Activated naive CD8-positive, alpha-beta T cell treated with anti-CD3 and anti-CD28 coated beads for 36 hours (primary cell): ENCODE data around the gene TRIM32. TPM values are rescaled to one million over a fixed set of nuclear protein-coding genes. Genes with fewer than 3 reads are reported as not detected.

ENCODE experiments used
- DNase-seq: peaks from one replicate; pipeline ENCODE4 v3.0.0; 2021
- H3K27ac Mint-ChIP-seq: one replicate; pipeline ENCODE4 v1.8.0; 2022; ENCODE audit warnings: mild to moderate bottlenecking, moderate library complexity, mixed read lengths
- H3K27me3 Mint-ChIP-seq: one replicate; pipeline ENCODE4 v1.8.0; 2022; ENCODE audit warnings: mild to moderate bottlenecking, mixed read lengths
- H3K36me3 Mint-ChIP-seq: one replicate; pipeline ENCODE4 v1.8.0; 2021; ENCODE audit warnings: mild to moderate bottlenecking, mixed read lengths
- H3K4me1 Mint-ChIP-seq: one replicate; pipeline ENCODE4 v1.8.0; 2021; ENCODE audit warnings: mixed read lengths
- H3K4me3 Mint-ChIP-seq: one replicate; pipeline ENCODE4 v1.8.0; 2022; ENCODE audit warnings: mild to moderate bottlenecking, moderate library complexity, mixed read lengths
- H3K9me3 Mint-ChIP-seq: one replicate; pipeline ENCODE4 v1.8.0; 2022; ENCODE audit warnings: mixed read lengths
- total RNA-seq, 2 experiments: library from RNA; stranded (reverse); gene quantifications; one replicate each; pipeline ENCODE4 v1.2.3, GENCODE V29; 2021

Gene TRIM32
- total RNA-seq, 2 experiments from 2014 or later: 11.1 to 13.7 TPM

GRCh38 chr9:116661037-116661954, 25.8 kb upstream of the TRIM32 start:
- Mint-ChIP-seq H3K27me3 (no peaks in the 10 kb centered on the region), H3K36me3 (no peaks in the 10 kb centered on the region), H3K9me3 (peaks cover 1% of the 10 kb centered on the region), H3K27ac (no peak overlapping the region), H3K4me1 (no peaks in the 10 kb centered on the region), H3K4me3 (no peak overlapping the region)
- DNase-seq: no peak

DNA sequence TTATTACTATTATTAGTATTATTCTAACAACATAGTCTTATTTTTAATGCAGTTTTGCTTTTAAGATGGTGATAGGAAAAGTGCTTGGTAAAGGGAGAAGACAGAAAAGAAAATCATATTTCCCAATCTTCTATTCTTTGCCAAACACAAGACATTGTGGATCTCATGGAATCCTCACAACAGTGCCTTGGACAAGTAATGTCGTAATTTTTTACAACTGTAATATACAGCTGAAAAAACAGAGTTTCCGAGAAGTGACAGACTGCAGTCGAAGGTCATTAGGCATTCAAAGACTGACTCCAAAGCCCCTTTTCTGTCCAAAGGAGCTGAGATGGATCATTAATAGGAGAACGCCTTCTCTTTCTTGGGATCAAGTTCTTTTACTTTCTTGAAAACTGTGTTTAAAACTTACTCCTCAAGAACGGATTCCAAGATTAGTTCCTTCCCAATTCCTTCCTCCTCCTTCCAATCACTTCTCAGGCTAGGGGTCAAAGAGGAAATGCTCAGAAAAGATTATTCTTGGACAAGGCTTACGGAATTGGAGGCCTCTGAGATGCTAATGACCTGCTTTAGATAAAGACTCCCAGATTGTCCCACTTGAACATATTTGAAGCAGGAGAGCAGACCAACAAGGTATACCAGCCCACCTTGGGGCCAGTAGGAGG, 24.3 kb upstream of the TRIM32 start:
- peaks cover 1% of the 10 kb centered on the region for H3K9me3 Mint-ChIP-seq
- no peaks in the 10 kb centered on the region for H3K36me3 Mint-ChIP-seq

DNA sequence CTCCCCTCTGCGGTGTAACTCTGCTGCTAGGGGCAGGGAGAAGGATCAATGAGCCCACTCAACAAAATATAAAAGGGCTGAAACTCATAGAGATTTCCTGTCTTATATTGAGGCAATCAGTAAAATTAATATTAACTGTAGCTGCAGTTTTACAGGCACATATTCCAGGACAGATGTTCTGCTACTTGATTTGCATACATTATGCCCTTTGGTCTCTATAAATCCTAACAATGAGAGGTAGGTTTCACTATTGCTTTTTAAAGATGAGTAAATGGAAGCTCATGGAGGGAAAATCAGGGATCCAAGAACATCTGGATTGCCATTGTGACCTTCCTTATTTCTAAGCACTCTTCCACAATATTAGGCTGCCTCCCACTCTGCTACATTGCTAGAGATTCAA, 23.5 kb upstream of the TRIM32 start:
- Mint-ChIP-seq H3K4me1 (no peaks in the 10 kb centered on the region), H3K4me3 (no peak overlapping the region), H3K9me3 (peaks cover 1% of the 10 kb centered on the region), H3K36me3 (no peaks in the 10 kb centered on the region), H3K27ac (no peak overlapping the region), H3K27me3 (no peaks in the 10 kb centered on the region)
- no peak for DNase-seq

More for the DNA sequence above, 24.3 kb upstream of the TRIM32 start:
- DNase-seq: no peak
- Mint-ChIP-seq H3K4me3 (no peak overlapping the region), H3K27me3 (no peaks in the 10 kb centered on the region), H3K27ac (no peak overlapping the region), H3K4me1 (no peaks in the 10 kb centered on the region)

DNA sequence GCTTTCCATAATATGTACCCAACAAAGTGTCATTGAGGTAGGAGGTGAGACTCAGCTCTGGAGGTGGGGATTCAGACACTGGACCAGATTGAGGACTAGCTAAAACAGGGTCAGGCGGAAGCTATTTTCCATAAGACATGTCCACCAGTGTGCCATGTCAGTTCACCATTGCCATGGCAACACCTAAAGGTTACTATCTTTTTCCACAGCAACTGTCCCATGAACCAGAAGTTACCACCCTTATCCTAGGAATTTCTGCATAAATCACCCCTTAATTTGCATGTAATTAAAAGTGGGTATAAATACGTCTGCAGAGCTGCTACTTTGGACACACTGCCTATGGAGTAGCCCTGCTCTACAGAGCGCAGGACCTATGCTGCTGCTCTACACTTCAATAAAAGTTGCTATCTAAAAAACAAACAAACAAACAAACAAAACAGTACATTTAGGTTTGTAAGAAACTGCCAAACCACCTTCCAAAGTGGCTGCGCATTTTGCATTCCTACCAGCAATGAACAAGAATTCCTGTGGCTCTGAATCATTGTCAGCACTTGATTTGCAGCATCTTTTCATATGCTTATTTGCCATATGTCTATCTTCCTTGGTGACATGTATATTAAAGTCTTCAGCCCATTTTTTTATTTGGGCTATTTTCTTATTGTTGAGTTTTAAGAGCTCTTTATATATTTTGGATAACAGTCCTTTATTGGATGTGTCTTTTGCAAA, 18.0 kb upstream of the TRIM32 start:
- H3K27me3 Mint-ChIP-seq: no peaks in the 10 kb centered on the region
- H3K27ac Mint-ChIP-seq: no peak overlapping the region
- peaks cover 8% of the 10 kb centered on the region for H3K9me3 Mint-ChIP-seq
- DNase-seq: no peak
- H3K36me3 Mint-ChIP-seq: peaks cover 13% of the 10 kb centered on the region
- no peak overlapping the region for H3K4me3 Mint-ChIP-seq
- H3K4me1 Mint-ChIP-seq: no peaks in the 10 kb centered on the region

DNA sequence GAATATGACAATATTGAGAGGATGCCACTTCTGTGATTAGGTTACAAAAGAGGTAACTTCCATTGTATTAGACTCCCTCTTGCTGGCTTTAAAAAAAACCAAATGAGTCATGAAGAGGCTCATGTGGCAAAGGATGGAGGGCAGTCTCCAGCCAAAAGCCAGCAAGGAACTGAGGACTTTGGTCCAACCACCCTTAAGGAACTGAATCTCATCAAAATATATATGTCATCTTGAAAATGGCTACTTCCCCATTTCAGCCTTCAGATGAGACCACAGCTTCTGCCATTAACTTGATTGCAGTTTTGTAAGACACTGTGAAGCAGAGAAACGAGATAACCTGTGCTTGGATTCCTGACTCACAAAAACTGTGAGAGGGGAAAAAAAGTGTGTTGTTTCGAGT, 15.5 kb upstream of the TRIM32 start:
- Mint-ChIP-seq H3K4me1 (no peaks in the 10 kb centered on the region), H3K36me3 (peaks cover 23% of the 10 kb centered on the region), H3K9me3 (peaks cover 12% of the 10 kb centered on the region), H3K27me3 (no peaks in the 10 kb centered on the region), H3K4me3 (no peak overlapping the region), H3K27ac (no peak overlapping the region)
- no peak for DNase-seq

- DNase-seq: no peak
- Mint-ChIP-seq H3K36me3 (peaks cover 27% of the 10 kb centered on the region), H3K4me3 (no peak overlapping the region), H3K4me1 (no peaks in the 10 kb centered on the region), H3K9me3 (peaks cover 12% of the 10 kb centered on the region), H3K27ac (no peak overlapping the region), H3K27me3 (no peaks in the 10 kb centered on the region)
These were observed 13.7 kb upstream of the TRIM32 start for GRCh38 chr9:116673375-116673774.

DNA sequence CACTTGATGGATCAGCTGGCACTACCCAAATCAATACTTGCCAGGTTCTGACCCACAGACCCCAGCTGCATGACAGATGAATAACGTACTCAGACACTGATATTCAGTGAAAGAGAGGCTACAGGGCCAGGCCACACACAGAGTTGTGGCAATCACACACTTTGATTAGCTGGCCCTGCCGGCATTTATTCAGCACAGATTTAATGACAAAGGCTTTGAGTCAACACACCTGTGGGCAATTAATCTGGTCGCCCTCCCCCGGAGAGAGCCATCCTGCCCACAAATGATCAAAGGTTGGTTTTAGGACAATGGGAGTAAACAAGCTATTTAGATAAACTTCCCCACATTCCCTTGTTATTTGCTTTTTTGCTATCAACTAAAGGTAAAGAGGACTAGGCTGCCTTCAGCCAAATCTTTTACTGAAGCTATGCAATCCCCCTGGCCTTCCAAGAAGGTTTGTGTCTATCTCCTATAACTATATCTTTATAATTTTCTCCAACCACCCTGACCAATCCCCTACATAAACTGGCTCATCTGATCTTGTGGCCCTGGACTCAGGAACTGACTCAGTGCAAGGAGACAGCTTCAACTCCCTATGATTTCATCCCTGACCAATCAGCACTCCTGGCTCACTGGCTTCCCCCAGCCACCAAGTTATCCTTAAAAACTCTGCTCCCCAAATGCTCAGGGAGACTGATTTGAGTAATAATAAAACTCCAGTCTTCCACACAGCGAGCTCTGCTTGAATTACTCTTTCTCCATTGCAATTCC, 12.7 kb upstream of the TRIM32 start:
- no peaks in the 10 kb centered on the region for H3K4me1 Mint-ChIP-seq
- H3K36me3 Mint-ChIP-seq: peaks cover 27% of the 10 kb centered on the region
- H3K4me3 Mint-ChIP-seq: no peak overlapping the region
- DNase-seq: no peak
- H3K27ac Mint-ChIP-seq: no peak overlapping the region
- H3K9me3 Mint-ChIP-seq: peaks cover 12% of the 10 kb centered on the region
- no peaks in the 10 kb centered on the region for H3K27me3 Mint-ChIP-seq

DNA sequence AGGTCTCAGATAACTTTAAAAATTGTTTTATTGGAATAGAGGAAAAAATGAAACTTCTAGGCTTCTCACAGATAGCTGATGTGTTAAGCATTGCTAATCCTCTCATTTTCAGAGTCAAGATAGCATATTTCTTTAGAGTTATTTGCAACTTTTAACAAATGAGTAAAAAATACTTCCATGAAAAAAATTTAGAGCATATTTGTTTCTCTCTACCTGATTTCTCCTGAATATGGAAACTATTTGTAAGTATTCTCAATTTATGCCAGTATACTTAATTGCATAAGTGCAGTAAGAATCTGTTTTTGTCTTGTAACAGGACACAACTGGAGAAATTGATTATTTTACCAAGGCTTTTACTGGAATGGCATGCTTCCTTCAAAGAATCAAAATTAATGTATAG, 3.6 kb upstream of the TRIM32 start:
- no peak for DNase-seq
- no peaks in the 10 kb centered on the region for H3K9me3 Mint-ChIP-seq
- H3K27ac Mint-ChIP-seq: no peak overlapping the region
- no peaks in the 10 kb centered on the region for H3K27me3 Mint-ChIP-seq
- H3K4me3 Mint-ChIP-seq: no peak overlapping the region
- H3K36me3 Mint-ChIP-seq: peaks cover 20% of the 10 kb centered on the region
- peaks cover 24% of the 10 kb centered on the region for H3K4me1 Mint-ChIP-seq

- H3K36me3 Mint-ChIP-seq: peaks cover 18% of the 10 kb centered on the region
- no peak overlapping the region for H3K27ac Mint-ChIP-seq
- no peak overlapping the region for H3K4me3 Mint-ChIP-seq
- no peaks in the 10 kb centered on the region for H3K9me3 Mint-ChIP-seq
- H3K4me1 Mint-ChIP-seq: peaks cover 36% of the 10 kb centered on the region
- no peak for DNase-seq
- no peaks in the 10 kb centered on the region for H3K27me3 Mint-ChIP-seq
These were observed 1.9 kb upstream of the TRIM32 start for GRCh38 chr9:116685166-116685565.

- Mint-ChIP-seq H3K27me3 (no peaks in the 10 kb centered on the region), H3K4me3 (peak overlapping the region; percentile 89), H3K4me1 (peaks cover 39% of the 10 kb centered on the region), H3K9me3 (no peaks in the 10 kb centered on the region), H3K36me3 (peaks cover 18% of the 10 kb centered on the region), H3K27ac (peak overlapping the region; percentile 79)
- no peak for DNase-seq
These were observed 970 bp upstream of the TRIM32 start for GRCh38 chr9:116686135-116686534.

- H3K27me3 Mint-ChIP-seq: no peaks in the 10 kb centered on the region
- DNase-seq: no peak
- peak overlapping the region; percentile 89 for H3K4me3 Mint-ChIP-seq
- H3K9me3 Mint-ChIP-seq: no peaks in the 10 kb centered on the region
- H3K27ac Mint-ChIP-seq: peak overlapping the region; percentile 79
- peaks cover 18% of the 10 kb centered on the region for H3K36me3 Mint-ChIP-seq
- peaks cover 45% of the 10 kb centered on the region for H3K4me1 Mint-ChIP-seq
These were observed 422 bp upstream of the TRIM32 start for GRCh38 chr9:116686693-116687073.

GRCh38 chr9:116687754-116688135, 640 bp downstream of the TRIM32 start:
- Mint-ChIP-seq H3K9me3 (no peaks in the 10 kb centered on the region), H3K4me3 (peak overlapping the region; percentile 89), H3K27ac (peak overlapping the region; percentile 79), H3K27me3 (no peaks in the 10 kb centered on the region), H3K4me1 (peaks cover 53% of the 10 kb centered on the region), H3K36me3 (peaks cover 17% of the 10 kb centered on the region)
- DNase-seq: no peak

GRCh38 chr9:116688806-116689485, 1.8 kb downstream of the TRIM32 start:
- Mint-ChIP-seq H3K36me3 (peaks cover 22% of the 10 kb centered on the region), H3K27ac (no peak overlapping the region), H3K27me3 (no peaks in the 10 kb centered on the region), H3K4me3 (no peak overlapping the region), H3K9me3 (no peaks in the 10 kb centered on the region), H3K4me1 (peaks cover 63% of the 10 kb centered on the region)
- no peak for DNase-seq

DNA sequence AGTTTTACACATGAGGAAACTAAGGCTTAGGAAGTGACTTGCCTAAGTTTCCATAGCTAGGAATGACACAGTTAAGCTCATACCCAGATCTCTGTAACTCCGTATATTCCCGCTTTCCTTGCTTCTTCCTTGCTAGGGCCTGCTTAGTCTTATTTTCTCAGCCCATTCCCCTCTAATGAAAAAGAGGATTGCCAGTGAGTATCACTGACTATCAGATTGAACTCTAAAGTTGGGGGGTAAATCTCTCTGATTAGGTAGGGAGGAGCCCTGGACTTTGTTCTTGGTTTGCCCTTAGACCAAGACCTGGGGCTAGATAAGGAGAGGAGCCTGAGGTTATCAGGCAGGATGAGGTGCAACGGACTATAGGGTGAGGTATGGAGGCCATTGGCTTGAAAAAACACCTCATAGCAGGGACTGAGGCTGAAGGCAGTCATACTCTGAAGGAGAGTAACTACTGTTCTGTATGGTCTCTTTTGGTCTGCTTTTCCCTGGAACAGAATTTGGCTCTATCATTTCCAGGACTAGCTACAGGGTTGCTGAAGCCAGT, 2.5 kb downstream of the TRIM32 start:
- no peaks in the 10 kb centered on the region for H3K9me3 Mint-ChIP-seq
- H3K27me3 Mint-ChIP-seq: no peaks in the 10 kb centered on the region
- no peak overlapping the region for H3K4me3 Mint-ChIP-seq

More for the DNA sequence above, 2.5 kb downstream of the TRIM32 start:
- Mint-ChIP-seq H3K27ac (no peak overlapping the region), H3K36me3 (peaks cover 25% of the 10 kb centered on the region), H3K4me1 (peaks cover 62% of the 10 kb centered on the region)
- DNase-seq: no peak
